Umbilical cord (tissue), 2 donors: ENCODE measurements around the gene SLC2A10. TPM values are rescaled to one million over a fixed set of nuclear protein-coding genes. Genes with fewer than 3 reads are reported as not detected.

ENCODE experiments used
- DNase-seq: peaks from one replicate; pipeline ENCODE4 v3.0.0-alpha.2; 2015; ENCODE audit warnings: low spot score
- total RNA-seq: library from RNA; depleted of rRNA; stranded (reverse); fragments of >200 nt; gene quantifications from one replicate; pipeline ENCODE4 v1.2.3, GENCODE V29; 2014; ENCODE audit warnings: low replicate concordance; ENCODE audit not compliant: insufficient read depth

The SLC2A10 gene
- total RNA-seq, 1 donor from 2014 or later: 33.5 TPM

DNA sequence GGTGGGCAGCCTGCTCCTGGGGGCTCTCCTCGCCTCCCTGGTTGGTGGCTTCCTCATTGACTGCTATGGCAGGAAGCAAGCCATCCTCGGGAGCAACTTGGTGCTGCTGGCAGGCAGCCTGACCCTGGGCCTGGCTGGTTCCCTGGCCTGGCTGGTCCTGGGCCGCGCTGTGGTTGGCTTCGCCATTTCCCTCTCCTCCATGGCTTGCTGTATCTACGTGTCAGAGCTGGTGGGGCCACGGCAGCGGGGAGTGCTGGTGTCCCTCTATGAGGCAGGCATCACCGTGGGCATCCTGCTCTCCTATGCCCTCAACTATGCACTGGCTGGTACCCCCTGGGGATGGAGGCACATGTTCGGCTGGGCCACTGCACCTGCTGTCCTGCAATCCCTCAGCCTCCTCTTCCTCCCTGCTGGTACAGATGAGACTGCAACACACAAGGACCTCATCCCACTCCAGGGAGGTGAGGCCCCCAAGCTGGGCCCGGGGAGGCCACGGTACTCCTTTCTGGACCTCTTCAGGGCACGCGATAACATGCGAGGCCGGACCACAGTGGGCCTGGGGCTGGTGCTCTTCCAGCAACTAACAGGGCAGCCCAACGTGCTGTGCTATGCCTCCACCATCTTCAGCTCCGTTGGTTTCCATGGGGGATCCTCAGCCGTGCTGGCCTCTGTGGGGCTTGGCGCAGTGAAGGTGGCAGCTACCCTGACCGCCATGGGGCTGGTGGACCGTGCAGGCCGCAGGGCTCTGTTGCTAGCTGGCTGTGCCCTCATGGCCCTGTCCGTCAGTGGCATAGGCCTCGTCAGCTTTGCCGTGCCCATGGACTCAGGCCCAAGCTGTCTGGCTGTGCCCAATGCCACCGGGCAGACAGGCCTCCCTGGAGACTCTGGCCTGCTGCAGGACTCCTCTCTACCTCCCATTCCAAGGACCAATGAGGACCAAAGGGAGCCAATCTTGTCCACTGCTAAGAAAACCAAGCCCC, 16.0 kb downstream of the SLC2A10 start:
- DNase-seq: no peak

DNA sequence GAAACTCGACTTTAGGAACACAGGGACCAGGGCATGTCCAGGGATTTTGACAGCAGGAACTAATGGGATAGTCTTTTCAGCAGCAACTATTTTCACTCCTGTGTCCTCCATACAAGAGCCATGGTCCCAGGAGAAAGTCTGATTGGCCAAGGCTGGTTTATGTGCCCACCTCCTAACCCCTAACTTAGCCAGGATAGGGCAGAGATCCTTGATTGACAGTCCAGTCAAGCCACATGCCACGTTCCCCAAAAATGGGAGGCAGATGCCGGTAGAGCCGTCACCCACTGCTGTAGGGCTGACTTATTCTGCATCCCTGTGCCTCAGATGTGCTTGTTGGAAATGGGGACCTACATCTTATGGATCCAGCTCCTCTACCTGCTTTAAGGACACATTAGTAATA, 22.3 kb downstream of the SLC2A10 start:
- no peak for DNase-seq

DNA sequence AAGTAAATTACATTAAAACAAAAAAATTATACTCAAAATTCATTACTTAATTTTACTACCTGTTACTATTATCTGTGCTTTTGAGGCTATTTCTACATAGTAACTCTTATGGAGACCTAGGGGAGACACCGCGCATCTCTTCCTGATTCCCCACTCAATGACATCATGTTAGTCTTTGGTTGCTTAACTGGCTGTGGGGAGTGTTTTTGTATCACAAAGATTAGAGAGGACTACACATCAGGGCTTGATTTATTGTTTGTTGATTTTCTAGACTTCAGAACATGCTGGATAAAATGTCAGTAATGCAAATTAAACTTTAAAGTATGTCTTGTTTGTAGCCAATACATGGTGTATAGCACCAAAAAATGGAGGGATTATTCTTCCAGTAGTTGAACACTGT, 26.0 kb downstream of the SLC2A10 start:
- DNase-seq: no peak

DNA sequence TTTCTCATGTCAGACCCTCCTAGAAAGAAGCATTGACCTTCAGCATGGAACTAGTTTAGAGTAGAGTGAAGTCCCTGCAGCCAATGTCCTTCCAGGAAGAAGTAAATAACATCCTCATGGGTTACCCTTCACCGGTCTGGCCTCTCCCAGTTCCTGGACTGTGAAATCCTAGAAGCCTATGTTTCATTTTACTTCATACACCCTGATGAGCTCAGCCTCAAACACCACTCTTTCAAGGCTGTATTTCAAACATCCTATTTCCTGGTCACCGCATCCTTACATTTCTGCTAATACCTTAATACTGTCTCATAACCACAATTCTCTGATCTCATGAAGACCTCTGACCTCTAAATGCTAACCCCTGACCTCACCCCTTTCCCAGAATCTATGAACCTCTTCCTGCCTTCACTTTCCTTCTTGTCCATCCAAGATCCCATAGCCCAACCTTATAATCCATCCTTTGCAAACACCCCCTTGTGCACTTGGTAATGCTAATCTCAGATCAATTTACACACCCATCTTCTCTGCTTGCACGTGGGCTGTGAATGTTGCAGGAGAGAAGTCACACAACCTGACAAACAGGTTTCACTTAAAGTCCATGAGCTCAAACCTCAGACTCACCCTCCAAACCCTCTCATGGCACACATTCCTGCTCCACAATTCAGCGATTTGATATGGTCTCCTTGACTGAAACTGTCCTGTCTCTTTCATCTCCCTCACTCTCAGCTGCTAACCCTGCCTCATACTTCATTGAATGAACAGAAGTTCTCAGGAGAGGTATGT, 30.2 kb downstream of the SLC2A10 start:
- peak; percentile 30 for DNase-seq

DNA sequence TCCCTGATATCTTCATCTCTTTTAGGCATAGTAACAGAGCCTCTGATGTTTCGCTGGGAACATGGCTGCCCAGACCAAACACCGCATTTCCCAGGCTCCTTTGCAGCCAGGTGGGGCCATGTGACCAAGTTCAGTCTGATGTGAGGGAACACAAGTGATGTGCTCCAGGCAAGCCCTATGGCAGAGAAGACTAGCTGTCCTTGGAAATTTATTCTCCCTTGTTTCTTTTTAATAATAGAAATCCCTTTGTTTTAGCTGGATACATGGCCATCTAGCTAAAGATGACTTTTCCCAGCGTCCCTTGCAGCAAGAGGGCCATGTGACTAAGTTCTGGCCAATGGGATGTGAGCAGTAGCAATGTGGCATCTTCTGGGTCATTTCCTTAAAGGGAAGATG, 30.8 kb downstream of the SLC2A10 start:
- no peak for DNase-seq

DNA sequence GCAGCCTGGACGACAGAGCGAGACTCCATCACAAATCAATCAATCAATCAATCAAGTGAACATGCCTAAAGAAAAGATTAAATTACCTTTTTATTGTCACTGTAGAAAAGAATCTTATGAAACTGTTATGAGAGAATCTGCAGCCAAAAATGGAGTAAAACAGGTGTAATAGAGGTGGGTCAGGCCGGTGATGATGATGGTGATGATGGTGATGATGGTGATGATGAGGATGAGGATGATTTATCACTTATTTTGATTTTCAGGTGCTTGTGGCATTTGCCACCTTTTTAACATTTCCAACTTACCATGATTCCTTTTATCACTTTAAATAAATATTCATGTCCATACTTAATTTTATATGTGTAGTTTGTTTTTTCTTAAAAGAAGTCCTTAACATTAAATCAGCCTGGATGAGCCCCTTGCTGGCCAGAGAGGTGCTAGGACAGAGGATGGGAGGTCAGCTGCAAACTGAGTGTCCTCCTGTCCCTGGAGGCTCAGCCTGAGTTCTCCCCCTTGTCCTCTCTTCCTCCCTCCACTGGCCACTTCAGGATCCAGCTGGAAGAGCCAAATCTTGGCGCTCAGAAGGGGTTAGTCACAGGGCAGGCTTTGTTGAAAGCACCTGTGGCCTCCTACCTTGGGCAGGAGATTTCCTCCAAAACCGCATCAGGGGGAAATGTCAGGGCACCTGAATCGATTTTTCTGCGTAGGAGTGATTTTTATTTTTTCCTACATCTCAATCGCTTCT, 32.6 kb downstream of the SLC2A10 start:
- DNase-seq: no peak

DNA sequence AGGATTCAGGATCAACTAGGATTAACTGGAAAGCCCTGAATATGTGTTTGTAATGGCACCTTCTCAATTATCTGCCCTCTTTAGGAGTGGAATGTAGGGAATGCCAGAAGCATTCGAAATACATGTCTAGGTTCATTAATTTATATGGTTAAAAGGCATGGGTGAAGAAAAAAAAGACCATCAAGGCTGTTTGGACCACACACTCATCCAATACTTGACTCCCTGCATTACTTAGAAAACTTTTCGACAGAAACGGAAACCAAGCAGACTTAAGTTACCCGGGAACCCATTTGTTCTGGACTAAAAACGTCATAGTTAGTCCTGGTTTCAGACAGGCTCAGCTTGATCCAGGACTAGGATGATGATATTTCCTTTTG, 33.2 kb downstream of the SLC2A10 start:
- no peak for DNase-seq

DNA sequence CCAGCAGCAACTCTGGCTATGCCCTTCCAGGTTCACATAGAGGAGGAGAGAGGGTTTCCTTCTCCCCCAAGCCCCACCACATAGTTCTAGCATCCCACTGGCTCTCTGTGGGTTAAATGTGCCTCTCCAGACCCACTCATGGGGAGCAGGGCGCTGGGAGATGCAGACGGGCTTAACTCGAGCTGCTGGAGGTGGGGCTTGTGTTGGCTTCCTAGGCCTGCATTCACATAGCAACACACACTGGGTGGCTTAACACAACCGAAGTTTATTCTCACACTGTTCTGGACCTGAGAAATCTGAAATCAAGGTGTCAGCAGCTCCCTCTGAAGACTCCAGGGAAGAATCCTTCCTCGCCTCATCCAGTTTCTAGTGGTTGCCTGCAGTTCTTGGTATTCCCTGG, 33.6 kb downstream of the SLC2A10 start:
- DNase-seq: peak; percentile 24

DNA sequence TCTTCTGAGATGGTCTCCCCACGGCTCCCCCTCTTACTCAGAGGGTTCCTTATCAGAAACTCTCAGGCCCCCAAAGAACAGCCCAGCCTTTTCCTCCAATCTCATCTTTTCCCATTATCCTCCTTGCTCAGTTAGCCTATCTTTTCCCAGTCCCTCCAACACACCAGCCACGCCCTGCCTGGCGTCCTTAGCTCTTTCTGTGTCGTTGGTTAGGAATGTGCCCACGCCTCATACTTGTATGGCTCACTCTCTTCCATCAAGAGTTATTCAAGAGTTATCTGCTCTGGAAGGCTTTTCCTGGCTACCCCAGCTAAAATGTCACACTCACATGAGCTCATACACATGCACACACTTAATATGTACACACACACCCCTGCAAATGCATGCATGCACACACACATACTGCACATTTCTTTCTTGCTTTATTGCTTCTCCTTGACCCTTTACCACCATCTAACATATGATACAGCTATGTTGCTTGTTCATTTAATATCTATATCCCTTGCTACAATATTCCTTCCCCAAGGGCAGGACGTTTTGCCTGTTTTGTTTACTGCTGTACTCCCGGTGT, 37.6 kb downstream of the SLC2A10 start:
- peak; percentile 73 for DNase-seq

DNA sequence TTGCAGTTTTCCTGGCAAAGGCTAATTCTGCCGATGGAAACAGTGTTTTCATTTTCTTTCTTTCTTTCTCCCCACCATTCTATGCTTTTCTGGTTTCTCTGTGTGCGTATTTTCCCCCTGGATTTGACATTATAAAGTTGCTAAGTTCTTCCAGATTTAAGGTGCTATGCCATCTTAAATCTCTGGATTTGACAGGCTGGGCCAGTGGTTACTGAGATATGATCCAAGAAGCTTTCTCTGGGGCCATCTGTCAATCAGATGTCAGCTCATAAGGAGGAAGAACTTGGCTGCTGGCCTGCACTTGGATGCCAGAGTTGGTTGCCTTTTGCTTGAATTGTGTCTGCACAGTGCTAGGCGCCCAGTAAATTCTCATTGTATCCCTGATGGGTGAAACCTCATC, 39.7 kb downstream of the SLC2A10 start:
- DNase-seq: no peak

DNA sequence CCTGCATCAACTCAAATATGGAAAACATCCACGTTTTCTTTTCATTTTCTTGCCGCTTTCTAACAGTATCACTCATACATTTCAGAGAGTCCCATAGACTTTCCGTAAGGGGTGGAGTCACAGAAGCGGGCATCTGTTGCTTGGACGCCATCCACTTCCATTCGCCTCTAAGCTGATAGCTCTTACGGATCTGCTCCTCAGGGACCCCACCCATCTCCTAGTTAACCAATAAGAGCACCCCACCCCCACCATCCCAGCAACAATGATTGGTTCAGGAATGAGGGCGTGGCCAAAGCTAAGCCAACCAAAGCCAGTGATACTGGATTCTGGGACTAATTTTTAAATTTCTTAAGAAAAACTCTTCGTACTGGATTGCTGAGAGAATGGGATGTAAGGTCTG, 42.4 kb downstream of the SLC2A10 start:
- no peak for DNase-seq

DNA sequence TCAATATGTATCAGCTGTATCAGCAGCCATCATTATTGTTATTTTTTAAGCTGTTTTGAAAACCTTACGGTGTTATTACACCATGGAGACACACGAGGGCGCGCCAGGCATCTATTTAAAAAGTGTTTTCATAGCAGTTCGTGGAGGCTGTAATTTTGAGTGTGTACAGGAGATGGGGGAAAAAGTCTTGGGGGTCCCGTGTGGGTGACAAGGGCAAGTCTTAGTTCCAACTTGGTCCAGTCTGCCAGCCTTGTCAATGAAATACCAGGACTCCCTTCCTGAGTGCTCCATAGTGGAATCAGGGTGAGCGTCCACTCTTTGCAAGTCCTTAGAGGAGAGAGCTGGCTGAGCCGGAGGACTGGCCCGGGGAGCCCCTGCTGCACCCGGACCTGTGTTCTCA, 43.3 kb downstream of the SLC2A10 start:
- peak; percentile 66 for DNase-seq

DNA sequence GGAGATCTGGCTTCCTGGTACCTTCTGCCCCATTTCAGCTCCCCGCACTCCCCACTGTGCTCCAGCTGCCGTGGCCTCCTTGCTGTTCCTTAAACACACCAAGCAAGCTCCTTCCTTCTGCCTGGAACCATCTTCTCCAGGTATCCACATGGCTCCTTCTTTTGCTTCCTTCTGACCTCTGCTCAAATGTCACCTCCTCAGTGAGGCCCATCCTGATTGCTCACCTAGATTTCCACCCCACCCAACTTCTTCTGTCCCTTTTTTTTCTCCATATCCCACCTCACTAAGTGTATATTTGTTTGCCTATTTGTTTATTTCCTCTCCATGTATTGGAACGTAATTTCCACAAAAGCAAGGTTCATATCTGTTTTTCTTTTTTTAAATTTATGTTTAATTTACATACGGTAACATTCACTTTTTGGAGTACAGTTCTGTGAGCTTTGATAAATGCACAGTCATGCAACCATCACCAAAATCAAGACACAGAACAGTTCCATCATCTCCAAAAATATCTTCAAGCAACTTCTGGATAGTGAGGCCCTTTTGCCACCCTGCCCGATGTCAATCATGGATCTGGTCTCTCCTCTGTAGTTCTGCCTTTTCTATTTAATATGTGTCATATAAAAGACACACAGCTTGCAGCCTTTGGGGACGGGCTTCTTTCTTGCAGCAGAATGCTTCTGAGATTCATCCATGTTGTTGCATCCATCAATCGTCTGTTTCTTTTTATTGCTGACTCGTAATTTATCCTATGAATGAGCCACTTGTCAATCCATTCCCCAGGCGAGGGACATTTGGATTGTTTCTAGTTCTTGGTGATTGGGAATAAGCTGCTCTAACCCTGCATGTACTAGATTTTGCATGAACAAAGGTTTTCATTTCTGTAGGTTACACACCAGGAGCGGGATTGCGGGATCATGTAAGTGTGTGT, 46.3 kb downstream of the SLC2A10 start:
- DNase-seq: no peak

DNA sequence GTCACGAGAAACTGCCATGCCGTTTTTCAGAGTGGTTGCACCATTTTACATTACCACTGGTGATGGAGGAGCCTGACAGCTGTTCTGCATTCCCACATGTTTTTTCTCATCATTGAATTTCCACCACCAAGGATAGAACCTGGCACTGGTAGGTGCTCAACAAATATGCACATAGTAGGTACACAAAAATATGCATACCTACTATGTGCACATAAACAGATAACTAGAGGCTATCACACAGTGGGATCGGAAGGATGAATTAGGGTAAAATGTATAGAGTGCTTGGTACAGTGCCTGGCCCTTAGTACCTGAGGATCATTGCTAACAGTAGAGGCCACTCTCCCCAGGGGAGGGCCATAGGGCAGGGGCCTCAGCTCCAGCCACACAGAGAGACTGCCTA, 47.0 kb downstream of the SLC2A10 start:
- DNase-seq: no peak

DNA sequence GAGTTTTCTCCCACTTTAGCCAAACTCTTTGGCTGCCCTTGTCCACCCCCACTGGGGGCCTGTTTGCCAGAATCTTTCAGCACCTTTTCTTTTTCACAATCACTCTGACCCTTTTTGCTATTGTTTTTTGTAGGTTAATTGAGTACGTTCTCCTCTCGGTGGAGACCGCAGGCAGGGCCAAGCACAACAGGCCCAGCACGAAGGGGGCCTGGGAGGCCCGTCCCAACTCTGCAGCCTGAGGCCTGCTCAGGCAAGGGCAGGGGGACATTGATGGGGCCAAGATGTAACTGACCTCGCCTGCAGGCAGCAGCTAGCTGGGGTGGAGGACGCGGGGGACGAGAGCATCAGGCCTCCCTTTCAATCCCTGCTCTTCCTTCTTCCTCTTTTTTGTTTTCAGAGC, 47.7 kb downstream of the SLC2A10 start:
- DNase-seq: no peak

DNA sequence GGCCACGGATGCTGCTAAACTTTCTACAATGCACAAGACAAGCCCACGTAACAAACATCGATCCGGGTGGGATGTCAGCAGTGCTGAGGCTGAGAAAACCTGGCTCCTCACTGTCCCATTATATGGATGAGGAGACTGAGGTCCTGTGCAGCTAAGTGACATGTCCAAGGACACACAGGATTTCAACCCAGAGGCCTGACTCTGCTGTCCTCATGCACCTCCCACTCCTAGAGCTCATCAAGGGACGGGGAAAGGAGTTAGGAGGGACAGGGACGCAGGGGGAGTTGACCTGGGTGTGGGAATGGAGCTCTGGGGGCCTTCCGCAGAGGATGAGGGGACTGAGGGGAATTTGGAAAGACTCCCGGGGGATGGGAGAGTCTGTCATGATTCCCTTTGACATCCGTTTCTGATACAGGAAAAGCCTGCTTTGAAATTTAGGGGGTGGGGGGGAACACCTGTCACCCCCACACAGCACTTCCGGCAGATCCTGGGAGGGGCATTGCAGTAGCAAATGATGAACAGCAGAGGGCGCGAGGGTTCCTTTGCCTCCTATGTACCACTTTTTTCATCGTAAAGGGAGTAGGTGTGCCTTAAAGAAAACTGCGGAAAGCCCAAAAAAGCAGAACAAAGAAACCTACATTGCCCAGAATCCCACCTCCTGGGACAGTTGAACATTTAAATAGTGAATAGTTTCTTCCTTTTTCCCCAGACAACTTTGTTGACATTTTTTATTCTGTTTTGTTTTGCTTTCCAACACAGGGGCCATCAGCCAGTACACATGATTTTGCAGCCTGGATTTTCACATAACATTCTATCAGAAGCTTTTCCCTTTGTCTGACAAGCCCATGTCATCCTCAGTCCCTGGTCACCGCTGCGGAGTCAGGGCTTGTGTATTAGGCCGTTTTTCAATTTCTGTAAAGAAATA, 48.6 kb downstream of the SLC2A10 start:
- peak; percentile 61 for DNase-seq

DNA sequence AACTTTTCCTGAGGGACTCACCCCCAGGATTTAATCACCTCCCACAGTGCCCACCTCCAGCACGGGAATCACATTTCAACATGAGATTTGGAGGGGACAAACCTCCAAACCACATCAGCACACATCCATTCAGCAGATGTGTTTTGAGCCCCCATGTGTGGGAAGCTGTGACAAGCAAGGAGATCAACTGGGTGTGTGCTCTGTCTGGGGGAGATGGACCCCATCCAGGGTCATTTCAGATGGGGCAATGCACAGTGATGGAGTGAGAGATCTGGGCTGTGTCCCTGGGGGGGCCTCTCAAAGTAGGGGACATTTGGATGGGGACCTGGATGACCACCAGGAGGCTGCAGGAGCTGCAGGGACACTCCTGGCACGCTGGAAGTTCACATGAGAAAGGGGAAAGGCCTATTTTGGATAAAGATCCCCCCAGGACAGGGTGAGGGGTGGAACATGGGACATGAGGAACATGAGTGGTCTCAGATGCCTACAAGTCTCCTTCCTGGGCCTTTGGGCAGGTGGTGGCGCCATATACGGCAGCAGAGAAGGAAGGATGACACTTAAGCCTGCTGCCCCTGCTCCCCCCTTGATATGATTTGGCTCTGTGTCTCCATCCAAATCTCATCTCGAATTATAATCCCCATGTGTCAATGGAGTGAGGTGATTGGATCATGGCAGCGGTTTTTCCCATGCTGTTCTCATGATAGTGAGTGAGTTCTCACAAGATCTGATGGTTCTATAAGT, 49.6 kb downstream of the SLC2A10 start:
- DNase-seq: no peak

DNA sequence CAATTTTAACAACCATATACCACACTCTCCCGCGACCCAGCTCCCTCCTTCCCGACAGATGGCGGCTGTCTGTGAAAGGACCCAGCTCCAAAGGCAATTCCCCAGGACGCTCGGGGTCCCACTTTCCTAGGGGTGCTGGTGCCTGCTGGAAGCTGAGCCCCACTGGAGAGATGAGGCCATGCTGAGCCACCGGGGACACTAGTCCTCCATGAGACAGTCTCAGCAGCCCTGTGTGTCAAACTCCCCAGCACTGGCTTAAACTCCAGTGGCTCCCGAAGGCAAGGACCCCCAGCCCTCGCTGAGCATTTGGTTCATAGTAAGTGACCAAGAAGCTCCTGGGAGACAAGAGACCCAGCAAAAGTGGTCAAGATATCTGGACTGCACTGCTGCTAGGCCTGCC, 52.1 kb downstream of the SLC2A10 start:
- DNase-seq: no peak

DNA sequence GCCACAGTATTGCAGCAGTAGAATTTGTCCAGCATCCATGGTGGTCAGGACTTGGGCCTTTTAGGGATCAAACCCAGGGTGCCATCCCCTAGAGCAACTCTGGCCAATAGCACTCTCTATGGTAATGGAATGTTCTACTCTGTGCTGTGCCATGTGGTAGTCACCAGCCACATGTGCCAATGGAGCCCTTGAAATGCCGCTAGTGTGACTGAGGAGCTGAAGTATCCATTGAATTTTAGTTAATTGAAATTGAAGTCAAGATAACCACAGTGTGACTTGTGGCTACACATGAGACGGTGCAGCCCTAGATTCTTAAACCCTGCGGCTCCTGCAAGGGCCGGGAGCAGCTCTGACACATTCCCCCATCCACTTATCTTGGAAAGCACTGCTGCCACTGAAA, 54.6 kb downstream of the SLC2A10 start:
- no peak for DNase-seq
